GM19452 (cell line): ENCODE measurements around the gene MLST8.

Experiments
- ATAC-seq: cut with Tn5 transposase; IDR thresholded peaks from one replicate; pipeline ENCODE4 v1.9.1; 2021; ENCODE audit not compliant: unreplicated experiment

Gene MLST8, protein sequence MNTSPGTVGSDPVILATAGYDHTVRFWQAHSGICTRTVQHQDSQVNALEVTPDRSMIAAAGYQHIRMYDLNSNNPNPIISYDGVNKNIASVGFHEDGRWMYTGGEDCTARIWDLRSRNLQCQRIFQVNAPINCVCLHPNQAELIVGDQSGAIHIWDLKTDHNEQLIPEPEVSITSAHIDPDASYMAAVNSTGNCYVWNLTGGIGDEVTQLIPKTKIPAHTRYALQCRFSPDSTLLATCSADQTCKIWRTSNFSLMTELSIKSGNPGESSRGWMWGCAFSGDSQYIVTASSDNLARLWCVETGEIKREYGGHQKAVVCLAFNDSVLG

DNA sequence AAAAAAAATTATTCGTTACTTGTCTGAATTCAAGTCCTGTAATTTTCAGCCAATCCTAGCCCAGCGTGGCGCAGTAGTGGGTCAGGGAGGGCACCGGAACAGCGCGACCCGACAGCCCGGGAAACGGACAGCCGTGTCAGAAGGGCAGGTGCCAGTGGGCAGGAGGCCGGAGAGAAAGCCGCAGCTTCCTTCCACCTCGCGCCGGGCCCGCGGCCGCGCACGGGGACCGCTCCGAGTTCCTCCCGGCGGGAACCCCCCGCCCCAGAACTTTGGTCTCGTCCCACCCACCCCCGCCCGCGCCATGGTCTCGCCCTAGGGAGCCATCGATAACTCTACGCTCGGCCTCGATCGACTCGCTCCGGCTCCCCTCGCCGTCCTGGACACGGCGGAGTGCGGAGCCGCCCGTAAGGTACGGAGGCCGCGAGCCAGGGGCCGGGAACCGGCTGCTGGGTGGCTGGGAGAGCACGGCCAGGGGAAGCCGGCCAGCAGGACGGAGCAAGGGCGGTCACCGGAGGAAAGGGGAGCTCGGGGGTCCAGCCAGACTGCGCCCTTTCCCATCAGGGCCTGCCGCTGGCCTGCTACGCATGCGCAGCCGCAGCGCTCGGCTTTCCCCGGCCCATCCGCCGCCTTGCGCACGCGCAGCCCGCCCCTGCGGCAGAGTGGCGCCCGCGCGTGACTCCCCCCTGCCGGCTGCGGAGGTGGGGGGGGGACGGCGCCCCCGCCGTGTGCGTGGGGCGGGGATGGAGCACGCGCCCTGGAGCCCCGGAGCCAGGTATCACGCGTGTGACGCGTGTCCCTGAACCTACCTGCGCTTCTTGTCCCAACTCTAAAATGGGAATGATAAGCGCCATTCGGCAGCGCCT lies at the start of gene MLST8:
Gene MLST8 (plus strand): TSS at position 351 of the 863 bp plus-strand sequence. CDS start 632 bp downstream, outside the sequence.
- peak; percentile 74 for ATAC-seq

DNA sequence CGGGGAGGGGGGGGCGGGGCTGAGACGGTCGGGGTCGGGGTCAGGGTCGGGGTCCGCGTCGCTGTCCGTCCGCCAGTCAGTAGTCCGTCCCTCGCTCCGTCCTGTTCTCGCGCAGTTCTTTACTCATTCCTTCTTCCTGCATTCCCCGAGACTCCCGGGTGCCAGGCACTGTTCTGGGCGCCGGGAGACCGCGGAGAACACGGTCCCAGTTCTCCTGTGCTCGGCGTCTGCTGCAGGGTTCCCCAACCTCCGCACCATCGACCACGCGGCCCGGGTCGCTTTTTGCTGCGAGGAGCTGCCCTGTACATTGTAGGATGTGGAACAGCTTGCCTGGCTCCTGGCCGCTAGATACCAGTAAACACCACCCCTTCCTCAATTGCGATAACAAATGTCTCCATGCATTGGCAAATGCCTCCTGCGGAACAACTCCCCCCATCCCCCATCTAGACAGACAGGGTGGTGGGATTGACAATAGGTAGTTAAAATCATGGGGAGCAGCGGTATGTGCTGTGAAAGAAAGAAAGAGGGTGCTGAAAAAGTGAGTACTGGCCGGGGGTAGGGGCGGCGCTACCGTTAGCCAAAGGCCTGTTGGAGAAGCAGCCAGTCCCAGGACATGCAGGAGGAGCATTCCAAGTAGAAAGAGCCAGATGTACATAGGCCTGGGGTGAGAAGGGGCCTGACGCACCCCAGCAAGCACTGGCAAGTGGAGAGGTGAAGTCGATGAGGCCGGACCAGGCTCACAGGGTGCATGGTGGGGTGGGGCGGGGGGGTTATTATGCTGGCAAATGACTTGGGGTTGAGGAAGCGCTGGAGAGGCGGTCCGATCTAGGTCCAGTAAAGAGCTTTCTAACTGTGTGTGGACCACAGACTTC lies 49.0 kb upstream of the MLST8 start:
- no peak for ATAC-seq

DNA sequence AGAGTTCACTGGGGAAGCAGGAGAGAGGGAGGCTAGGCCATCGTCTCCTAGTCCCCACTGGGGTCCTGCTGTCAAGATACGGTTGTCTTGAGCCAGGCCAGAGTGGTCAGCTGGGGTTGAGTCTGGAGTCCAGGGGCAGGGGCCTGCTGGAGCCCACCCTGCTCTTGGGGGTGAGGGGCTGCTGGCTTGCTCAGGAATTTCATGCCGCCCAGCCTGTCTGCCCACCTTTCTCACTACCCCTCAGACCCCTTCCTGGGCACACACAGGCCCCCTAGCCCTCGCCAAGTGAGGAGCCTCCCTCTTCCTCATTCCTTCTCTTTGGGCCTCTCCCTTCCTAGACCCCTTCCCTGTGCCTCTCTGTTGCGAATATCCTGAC lies 48.4 kb upstream of the MLST8 start:
- ATAC-seq = no peak

DNA sequence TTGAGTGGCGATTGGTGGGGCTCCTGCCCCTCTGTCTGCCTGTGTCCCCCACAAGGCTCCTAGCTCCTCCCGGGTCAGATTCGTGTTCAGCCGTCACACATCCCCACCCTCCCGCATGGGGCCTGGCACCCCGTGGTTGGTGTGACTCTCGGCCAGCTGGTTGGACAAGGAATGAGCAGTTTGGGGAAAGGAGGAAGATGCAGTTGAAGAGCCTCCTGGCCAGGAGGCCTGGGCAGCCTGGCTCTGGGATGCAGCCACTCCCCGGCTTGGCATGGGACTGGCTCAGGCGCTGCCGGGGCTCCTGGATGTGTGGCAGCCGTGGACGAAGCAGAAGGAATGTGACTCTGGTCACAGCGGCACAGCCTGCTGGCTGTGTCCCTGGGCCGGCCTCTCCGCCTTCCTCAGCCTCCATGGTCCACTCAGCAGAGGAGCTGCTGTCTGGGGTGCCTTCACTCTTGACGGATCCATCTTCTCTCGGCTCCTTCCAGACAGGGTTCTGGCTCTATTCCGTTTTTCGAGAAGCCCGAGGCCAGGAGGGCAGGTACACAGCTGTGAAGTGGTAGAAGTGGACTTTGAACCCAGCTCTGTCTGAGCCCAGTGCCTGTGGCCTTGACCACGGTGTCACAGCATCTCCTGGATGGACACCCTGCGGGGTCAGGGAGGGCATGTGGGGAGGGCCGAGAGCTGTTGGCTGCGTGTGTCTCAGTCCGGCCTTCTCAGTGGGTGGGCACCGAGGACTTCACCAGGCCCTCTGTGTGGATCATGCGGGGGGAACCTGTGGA lies 47.6 kb upstream of the MLST8 start:
- no peak for ATAC-seq

DNA sequence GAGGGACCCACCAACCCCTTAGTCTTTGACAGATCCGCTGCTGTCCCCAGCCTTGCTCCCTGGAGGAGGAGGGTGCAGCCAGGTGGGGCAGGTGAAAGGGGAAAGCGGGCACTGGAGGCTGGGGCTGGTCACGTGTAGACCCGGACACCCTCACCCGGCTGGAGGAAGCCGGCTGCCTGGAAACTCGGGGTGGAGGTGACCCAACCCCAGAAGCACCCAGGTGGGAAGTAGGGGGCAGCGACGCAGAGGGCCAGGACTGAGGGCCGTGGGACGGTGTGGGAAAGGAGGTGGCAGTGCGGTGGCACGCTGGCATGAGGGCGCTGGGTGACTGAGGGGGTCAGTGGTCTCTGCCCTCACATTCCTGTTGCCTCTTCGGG lies 47.0 kb upstream of the MLST8 start:
- ATAC-seq = no peak

DNA sequence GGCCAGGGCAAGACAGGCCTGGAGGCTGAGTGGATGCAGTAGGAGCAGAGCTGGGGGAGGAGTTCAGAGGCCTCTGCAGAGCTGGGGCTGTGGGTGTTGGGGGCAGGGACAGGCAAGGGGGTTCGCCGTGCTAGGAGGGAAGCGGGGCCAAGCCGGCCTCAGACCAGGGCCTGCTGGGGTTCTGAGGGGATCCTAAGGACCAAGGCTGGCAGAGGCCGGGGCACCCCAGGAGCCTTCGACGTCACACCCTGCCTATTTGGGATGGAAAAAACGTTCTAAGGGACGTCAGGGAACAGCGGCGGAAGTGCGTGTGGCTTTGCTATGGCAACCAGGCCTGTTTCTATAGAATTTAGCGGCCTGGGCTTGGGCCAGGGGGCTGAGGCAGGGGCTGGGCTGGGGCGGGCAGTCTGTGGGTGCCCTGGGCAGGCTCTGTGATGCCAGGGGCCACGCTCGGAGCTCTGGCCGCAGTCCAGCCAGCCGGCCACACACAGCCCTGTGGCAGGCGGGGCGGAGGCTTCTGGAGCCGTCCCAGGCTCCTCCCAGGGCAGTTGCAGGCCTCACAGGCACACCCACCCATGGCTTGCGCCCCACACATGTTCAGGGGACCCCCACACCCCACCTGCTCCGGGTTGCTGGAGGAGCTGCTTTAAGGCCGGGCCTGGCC lies 45.9 kb upstream of the MLST8 start:
- no peak for ATAC-seq

DNA sequence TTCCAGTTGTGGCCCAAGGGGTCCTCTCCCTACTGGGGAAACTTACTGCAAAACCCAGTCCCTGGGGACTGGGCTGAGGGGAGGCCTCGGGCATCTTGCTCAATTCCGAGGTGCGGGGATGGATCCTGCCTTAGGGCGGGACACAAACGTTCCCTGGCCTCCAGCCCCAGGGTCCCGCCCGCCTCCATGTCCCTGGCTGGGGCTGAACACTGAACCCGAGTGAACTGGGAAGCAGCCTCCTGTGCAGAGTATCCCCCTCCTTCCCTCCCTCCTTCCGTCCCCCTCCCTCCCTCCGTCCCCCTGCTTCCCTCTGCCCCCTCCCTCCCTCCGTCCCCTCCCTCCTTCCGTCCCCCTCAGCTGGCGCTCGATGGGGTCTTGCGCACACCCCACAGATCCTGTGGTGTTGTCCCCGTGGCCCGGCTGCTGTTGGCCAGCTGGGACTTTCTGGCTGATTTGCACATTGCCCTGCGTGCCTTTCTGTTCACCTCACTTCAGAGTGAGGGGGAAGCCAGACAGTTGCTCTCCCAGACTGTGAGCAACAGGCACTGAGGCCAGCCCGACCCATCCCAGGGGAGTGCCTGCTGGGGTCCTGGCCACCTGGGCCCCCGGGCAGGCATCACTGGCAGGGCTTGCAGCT lies 44.2 kb upstream of the MLST8 start:
- ATAC-seq = no peak

DNA sequence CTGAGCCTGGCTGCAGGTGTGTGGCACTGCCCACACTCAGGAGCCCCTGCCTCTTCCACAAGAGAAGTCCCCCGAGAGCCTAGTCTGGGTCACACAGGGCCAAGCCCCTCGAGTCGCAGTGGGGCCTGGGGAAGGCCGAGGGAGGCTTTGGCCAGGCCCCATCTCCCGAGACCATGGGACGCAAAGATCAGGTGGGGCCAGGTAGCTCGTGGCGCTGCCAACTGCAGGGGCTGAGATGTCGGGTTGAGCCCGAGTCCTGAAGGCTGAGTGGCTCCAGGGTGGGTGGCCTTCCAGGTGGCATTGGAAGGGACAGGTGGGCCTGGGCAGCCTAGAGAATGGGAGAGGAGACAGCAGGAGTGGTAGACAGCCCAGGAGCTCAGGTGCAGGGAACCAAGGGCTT lies 43.3 kb upstream of the MLST8 start:
- no peak for ATAC-seq

DNA sequence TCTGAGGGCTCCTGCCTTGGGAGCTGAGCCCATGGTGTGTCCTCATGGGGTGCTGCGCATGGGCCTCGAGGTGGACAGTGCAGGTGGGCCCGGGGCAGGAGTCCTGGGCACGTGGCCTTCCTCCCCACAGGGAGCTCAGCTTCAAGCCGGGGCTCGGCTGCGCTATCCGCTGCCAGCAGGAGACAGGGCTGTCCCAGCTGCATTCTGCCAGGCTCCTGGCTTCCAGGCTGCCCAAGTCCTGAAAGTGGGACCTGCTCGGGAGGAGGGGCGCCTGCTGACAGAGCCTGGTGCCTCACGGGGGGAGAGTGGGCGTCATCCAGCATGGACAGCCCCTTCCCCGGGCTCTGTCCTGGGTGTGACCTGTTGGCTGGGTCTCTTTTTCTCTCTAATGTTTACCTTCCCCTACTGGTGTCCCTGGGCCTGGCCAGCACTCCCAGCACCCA lies 42.6 kb upstream of the MLST8 start:
- no peak for ATAC-seq

DNA sequence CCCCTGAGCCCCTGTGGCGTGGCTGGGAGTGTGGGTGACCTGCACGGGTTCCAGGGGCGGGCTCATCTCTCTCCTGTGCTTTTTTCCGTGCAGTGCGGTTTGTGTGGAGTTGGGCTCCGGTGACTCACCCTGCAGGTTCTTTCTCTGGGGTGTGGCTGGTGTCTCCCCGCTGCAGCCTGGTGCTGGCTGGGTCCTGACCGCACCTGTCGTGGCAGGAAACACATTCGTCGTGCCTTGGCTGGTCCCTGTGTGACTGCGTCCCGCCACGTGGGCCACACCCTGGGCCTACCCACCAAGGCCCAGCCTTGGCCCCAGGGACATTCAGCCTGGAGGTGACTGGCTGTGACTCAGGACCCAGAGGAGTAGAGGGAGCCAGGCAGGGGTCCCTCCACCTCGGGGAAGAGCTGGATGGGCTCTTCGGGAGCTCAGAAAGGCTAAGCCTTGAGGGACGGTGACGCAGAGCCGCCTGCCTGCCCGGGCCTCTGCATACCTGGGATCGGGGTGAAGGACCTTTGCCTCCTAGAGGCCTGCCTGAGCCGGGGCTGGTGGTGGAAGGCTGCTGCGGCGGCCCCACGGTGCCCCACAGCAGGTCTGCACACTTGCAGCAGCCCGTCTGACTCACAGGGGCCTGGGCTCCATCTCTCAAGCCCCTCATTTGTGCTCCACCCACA lies 41.9 kb upstream of the MLST8 start:
- no peak for ATAC-seq

DNA sequence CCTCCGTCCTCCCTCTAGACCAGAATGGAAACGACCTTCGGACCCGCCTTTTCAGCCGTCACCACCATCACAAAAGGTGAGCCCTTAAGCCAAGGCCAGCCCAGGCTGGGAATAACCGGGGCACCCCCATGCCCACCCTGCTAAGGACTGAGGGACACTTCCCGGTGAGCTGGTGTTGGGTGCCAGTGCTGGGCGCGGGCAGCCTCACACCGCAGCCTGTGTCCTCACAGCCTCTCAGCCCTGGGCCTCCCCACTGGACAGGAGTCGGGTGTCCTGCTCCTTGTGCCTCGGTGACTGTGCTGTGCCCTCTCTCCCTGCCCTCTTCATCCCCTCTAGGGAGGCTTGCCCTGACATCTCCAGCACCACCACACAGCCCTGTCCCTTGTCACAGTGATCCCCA lies 39.4 kb upstream of the MLST8 start:
- no peak for ATAC-seq

DNA sequence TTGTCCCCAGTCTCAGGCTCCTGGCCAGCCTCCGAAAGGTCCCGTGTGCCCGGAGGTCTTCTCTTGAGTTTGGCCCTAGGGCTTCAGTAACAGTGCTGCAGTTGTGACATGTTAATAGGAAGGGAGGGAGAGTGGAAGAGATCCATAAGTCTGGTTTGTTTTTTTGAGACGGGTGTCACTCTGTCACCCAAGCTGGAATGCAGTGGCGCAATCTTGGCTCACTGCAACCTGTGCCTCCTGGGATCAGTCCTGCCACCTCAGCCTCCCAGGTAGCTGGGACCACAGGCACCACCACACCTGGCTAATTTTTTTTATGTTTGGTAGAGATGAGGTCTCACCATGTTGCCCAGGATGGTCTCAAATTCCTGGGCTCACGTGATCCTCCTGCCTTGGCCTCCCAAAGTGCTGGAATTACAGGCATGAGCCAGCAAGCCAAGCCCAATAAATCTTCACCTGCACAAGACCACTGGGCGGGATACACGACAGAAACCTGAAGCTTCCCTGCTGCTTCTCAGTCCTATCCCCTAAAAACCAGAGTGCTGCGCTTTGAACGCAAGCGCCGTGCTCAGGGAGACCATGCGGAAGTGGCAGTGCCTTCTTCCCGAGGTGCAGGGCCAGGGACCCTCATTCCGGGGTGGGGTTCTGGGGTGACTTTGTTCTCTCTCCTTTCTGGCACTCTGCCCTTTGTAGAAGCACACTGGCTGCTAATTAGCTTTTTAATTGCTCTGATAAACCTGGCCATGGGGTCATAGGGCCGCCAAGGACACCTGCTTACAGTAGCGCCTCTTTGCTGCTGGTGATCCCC lies 38.8 kb upstream of the MLST8 start:
- ATAC-seq = no peak

DNA sequence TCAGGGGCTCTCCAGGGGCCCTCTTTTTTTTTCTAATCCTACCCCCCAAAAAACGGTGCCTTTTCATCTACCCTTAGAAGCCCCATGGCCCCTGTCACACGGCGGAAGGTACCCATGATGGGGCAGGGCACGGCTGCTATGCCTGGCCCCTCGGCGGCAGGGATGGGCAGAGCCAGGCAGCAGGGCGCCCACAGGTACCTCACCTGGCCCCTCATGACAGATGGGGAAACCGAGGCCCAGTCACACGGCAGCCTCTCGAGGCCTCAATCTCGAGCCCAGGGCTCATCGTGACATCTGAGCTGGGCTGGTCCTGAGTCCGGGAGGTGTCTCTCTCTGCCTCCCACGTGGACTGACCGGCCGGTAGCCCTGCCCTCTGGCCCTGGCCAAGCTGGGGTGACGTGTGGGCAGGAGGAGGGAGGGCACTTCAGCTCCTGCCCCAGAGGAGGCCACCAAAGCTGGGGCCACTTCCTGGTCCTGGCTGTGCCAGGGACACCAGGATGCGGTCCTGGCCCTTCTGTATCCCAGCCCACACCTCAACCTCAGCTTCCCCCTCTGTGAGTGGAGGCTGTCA lies 38.1 kb upstream of the MLST8 start:
- no peak for ATAC-seq

DNA sequence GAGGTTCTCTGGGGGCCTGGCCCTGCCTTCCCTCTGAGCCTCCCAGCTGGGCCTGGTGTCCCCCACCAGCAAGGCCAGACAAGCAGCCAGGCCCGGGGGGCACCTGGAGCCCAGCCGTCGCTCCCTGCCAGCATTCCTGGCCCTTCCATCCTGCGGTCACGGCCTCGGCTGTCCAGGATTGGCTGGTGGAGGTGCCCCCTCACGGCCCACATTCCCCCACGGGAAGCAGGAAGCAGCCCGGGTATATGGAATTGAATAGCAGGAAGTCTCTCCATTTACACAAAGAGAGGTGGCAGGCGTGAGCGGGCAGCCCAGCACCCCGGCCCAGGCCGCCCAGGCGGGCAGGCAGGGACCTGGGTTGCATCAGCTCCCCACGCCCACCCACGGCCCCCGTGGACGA lies 35.2 kb upstream of the MLST8 start:
- no peak for ATAC-seq

DNA sequence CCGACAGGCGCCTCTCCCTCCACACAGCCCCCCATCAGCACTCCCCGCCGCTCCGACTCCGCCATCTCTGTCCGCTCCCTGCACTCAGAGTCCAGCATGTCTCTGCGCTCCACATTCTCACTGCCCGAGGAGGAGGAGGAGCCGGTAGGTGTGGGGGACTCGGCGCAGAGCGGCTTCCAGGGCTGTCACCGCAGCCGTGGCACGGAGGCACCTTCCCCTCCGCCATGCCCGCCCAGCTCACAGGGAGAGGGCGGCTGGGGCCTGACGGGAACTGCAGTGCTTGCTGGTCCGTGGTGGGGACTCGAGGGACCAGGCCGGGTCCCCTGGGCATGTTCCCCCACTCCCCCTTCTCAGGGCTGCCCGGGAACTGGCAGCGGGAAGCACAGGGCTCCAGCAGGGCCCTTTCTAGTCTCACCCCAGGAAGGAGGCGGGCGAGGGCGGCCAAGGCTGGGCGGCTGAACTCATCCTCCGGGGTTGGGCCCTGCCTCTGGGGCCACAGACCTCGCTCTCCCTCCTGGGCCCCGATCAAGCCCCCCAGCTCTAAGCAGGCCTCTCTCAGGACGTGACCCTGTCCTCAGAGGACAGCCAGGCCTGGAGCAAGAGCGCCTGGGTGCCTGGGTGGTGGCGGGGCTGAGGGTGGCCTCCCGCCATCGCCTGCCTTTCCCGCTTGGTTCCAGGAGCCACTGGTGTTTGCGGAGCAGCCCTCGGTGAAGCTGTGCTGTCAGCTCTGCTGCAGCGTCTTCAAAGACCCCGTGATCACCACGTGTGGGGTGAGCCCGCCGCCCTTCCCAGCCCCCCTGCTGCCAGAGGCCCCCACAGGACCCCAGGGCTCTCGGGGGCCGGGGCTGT lies 34.4 kb upstream of the MLST8 start:
- ATAC-seq = no peak

DNA sequence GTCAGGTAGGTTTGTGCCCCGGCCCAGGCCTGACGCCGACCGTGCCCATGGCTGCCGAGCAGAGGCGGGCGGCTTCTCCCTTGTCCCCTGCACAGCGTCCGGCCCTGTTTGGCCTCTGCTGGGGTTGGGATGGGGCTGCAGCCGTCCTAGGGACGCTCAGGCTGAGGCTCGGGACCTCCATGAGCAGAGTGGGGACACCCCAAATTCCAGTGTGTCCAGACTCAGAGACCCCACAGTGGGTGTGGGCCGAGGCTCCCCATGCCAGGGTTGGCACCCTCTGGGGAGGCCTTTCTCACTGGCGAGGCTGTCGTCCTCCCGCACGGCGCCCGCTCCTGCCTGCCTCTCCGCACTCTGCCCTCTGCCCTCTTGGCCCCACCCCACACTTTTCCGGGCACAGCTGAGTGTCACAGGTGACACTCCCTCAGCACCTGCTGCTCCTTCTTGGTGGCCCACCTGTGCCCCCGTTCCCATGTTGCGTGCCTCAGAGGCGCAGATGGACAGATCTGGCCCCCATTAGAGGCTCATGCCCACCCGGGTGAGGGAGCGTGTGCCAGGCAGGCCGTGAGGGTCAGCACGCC lies 33.6 kb upstream of the MLST8 start:
- no peak for ATAC-seq
